HG02870 (cell line): Measurements from ENCODE around the gene CDH6.

Source experiments
- ATAC-seq: cut with Tn5 transposase; IDR thresholded peaks from one replicate; pipeline ENCODE4 v1.9.1; 2021; ENCODE audit warnings: mild to moderate bottlenecking, moderate library complexity; ENCODE audit not compliant: unreplicated experiment

Gene CDH6

DNA sequence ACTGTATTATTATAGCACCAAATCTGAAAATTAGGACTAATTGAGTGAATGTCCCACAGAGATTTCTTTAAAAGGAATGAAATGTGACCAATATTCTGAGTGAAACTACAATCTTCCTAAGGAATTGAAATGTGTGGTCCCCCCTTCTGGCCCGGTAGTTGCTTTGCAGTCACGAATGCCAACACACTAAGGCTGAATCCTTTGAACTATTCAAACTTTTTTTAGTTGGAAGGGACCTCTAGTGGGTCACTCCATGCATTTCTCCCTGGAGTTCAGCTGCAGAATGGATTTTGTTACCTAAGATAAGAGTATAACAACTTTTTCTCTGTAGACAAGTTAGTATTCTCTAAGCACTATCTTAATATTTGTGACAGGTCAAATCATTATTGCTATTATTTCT is 2.8 kb downstream of the CDH6 start:
- no peak for ATAC-seq

GRCh38 chr5:31197183-31197582 is 3.7 kb downstream of the CDH6 start:
- no peak for ATAC-seq

- no peak for ATAC-seq
These were observed 11.5 kb downstream of the CDH6 start for GRCh38 chr5:31204958-31205357.

DNA sequence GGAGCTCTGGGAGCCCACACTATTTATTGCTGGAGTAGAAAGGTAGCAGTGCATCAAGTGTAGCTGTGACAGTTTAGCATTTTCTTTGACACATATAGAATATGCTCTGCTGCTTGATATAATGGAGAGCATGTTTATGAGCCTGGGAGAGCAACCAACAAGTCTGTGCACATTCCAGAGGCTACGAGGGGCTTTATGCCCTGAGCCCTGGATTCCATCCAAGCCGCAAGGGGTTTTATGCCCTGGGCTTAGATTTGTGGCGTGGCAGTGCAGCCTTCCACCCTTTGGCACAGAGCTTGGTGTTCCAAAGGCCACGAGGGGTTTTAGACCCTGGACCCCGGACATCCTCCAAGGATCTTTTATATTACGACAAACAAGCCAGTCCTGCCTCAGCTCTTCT is 14.6 kb downstream of the CDH6 start:
- ATAC-seq: no peak

DNA sequence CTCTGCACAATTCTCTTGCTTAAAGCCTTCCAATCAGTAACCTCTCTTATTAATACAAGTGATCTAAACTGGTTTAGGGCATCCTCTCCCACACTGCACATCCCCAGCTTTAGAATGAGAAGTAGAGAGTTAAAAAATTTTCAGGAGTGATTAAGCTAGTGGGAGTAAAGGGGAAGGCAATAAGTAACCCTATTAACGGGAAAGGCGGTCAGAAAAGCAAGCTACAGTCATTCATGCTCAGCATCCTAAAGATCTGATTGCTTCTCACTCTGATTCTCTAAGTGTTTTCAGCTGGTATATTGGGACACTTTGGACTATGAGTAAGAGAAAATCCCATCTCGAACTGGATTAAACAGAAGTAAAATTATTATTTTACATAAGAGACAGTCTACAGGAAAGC is 15.8 kb downstream of the CDH6 start:
- ATAC-seq: no peak

DNA sequence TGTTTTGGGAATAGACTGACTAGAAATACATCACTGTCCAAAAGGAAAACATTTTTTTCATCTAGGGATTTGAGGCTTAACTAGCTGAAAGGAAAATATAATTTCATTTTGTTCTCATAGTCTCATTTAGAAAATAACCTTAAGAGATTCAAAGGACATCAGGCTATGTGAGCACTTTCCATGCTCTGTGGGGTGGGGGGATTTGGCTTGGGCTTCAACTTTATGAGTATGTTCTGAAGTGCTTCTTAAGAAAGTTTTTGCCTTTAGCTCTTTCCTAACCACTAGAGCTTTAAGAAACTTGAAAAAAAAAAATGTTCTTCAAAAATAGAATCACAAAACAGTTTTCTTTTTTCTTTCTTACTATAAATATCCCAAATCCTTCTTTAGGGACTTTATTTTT is 17.6 kb downstream of the CDH6 start:
- no peak for ATAC-seq

- no peak for ATAC-seq
These were observed 19.8 kb downstream of the CDH6 start for GRCh38 chr5:31213257-31213656.

GRCh38 chr5:31213705-31214121 is 20.2 kb downstream of the CDH6 start:
- no peak for ATAC-seq

DNA sequence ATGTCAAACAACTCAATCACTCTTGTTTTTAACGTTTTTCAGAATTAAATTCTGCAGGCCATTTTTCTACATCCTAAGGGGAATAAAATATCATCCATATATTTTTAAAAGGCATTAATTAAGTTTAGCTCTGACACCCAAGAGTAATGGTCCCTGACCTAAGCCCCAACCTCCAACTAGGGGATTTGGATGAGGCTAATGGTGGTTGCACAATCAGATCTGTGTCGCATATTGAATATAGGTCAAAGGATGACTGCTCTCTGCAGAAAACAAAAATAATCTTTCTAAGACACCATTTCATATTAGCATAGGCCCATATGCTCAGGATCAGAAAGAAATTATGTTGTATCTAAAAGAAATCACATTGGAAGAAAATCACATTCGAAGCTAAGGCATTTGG is 20.7 kb downstream of the CDH6 start:
- ATAC-seq: no peak

- no peak for ATAC-seq
These were observed 21.8 kb downstream of the CDH6 start for GRCh38 chr5:31215236-31215635.

- no peak for ATAC-seq
These were observed 24.0 kb downstream of the CDH6 start for GRCh38 chr5:31217446-31217845.

- no peak for ATAC-seq
These were observed 25.5 kb downstream of the CDH6 start for GRCh38 chr5:31218978-31219377.

- no peak for ATAC-seq
These were observed 27.5 kb downstream of the CDH6 start for GRCh38 chr5:31221001-31221400.

- no peak for ATAC-seq
These were observed 31.6 kb downstream of the CDH6 start for GRCh38 chr5:31225118-31225517.

DNA sequence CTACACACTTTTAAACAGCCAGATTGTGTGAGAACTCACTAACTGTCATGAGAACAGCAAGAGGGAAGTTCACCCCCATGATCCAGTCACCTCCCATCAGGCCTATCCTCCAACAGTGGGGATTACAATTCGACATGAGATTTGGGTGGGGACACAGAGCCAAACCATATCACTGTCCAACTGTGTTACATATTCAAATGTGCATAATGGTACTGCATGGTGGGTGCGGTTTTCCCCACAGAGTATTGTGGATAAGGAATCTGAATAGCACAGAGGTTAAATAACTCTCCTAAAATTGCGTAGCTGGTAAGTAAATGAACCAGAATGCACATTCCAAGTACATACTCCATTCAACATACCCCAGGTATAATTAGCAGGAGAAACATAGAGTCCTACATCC is 32.1 kb downstream of the CDH6 start:
- ATAC-seq: no peak

DNA sequence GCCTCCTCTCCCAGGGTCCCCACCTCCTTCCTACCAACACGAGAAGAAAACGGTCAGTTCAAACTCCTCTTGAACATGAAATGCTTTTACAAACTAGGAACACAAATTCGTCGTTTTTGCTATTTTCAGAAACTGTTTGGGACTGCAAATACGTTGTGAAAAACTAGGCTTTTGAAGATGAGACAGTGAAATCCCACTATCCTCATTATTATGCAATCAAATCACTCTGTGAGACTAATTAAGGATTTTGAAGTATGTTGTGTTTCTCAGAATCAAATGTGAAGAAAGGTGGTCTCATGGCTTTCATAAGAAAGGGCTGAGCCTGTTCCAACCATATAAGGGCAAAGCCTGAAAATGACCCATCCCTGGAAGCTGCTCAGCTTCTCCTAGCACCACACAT is 33.2 kb downstream of the CDH6 start:
- ATAC-seq: no peak

GRCh38 chr5:31229266-31229665 is 35.8 kb downstream of the CDH6 start:
- no peak for ATAC-seq

DNA sequence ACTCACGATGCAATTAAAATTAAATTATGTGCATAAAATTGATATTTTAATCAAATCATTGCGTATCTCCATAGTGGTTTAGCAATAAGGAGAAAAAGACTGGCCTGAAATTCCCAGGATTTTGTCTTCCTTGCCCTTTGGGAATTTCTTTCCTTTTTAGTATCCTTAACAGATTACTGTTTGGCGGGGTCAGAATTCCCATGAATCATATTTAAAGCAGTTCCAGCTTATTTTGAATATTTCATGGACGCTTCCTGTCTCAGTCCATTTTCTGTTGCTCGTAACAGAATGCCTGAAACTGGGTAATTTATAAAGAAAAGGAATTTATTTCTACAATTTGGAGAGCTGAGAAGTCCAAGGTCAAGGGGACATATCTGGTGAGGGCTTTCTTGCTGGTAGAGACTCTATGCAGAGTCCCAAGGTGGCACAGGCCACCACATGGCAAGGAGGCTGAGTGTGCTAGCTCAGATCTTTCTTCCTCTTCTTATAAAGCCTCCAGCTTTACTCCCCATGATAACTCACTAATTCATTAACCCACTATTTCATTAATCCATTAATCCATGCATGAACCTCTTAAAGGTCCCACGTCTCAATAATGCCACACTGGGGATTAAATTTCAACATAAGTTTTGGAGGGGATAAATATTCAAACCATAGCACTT is 37.8 kb downstream of the CDH6 start:
- ATAC-seq: no peak

- peak; percentile 94 for ATAC-seq
These were observed 38.9 kb downstream of the CDH6 start for GRCh38 chr5:31232273-31232888.

DNA sequence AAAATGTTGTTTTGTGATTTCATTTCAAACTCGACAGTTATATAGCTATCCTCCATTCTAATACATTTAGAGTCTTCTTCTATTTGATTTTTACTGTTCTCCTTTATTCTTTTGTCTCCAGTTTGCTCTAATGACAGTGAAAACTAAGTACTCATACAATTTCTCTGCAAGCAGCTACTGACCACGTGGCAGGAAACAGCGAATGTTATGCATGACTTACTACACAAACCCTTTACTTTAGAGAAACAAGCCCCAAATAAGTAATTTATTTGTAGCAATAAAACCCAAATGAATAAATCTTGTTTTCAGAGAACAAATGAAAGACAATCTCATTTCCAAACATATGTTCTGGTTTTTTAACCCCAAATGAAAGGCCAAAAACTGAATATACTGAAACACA is 41.9 kb downstream of the CDH6 start:
- no peak for ATAC-seq

GRCh38 chr5:31236339-31236738 is 42.9 kb downstream of the CDH6 start:
- ATAC-seq: no peak

- ATAC-seq: no peak
These were observed 43.7 kb downstream of the CDH6 start for GRCh38 chr5:31237174-31237573.

GRCh38 chr5:31238497-31238896 is 45.0 kb downstream of the CDH6 start:
- no peak for ATAC-seq
